ENCODE data around the gene SOCS1.

DNA sequence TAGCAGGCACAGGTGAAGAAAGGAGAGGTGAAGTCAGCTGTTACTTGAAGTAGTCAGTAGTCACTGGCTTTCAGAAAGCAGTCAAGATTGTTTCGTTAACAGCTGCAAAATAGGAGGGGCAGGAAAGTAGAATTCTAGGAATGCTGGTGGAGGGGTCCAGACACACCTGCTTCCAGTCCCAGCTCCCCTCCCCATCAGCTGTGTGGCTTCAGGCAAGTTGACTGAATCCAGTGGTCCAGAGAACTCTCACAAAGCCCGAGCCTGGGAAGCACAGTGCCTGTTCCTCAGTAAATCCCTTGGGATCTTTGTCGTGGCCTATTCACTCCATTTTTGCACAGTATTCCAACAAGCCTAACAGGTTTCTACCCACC, 4.6 kb upstream of the SOCS1 start:
- TF ChIP-seq, protein P1, sequence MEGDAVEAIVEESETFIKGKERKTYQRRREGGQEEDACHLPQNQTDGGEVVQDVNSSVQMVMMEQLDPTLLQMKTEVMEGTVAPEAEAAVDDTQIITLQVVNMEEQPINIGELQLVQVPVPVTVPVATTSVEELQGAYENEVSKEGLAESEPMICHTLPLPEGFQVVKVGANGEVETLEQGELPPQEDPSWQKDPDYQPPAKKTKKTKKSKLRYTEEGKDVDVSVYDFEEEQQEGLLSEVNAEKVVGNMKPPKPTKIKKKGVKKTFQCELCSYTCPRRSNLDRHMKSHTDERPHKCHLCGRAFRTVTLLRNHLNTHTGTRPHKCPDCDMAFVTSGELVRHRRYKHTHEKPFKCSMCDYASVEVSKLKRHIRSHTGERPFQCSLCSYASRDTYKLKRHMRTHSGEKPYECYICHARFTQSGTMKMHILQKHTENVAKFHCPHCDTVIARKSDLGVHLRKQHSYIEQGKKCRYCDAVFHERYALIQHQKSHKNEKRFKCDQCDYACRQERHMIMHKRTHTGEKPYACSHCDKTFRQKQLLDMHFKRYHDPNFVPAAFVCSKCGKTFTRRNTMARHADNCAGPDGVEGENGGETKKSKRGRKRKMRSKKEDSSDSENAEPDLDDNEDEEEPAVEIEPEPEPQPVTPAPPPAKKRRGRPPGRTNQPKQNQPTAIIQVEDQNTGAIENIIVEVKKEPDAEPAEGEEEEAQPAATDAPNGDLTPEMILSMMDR (IDR thresholded peaks at IDR 0.05) = no peak
- no peak for TF ChIP-seq ZFX (IDR thresholded peaks at IDR 0.05; ENCODE audit: borderline replicate concordance)
